Skeletal muscle cell (primary cell): ENCODE data around the gene LNX2.
A peak's percentile ranks its signal among the peaks of the same experiment; 100 is the strongest.

Experiments
- DNase-seq: peaks from one replicate; pipeline ENCODE4 v3.0.0-alpha.2; 2010; ENCODE audit warnings: low read depth
- H3K4me3 ChIP-seq: 2 replicates; pipeline ENCODE4 v1.5.1; 2011; ENCODE audit warnings: low read depth, mild to moderate bottlenecking, control low read depth, low read length, moderate library complexity

Gene LNX2

GRCh38 chr13:27578121-27579030 is 42.0 kb downstream of the LNX2 start:
- no peak overlapping the region for H3K4me3 ChIP-seq

GRCh38 chr13:27574661-27575060 is 45.7 kb downstream of the LNX2 start:
- no peak for DNase-seq
- no peak overlapping the region for H3K4me3 ChIP-seq

More at GRCh38 chr13:27578121-27579030, 42.0 kb downstream of the LNX2 start:
- peak; percentile 21 for DNase-seq

- H3K4me3 ChIP-seq = no peak overlapping the region
- DNase-seq = no peak
Observed at GRCh38 chr13:27573265-27573664, 47.1 kb downstream of the LNX2 start.

GRCh38 chr13:27572234-27572901 is 48.0 kb downstream of the LNX2 start:
- DNase-seq = no peak
- no peak overlapping the region for H3K4me3 ChIP-seq

DNA sequence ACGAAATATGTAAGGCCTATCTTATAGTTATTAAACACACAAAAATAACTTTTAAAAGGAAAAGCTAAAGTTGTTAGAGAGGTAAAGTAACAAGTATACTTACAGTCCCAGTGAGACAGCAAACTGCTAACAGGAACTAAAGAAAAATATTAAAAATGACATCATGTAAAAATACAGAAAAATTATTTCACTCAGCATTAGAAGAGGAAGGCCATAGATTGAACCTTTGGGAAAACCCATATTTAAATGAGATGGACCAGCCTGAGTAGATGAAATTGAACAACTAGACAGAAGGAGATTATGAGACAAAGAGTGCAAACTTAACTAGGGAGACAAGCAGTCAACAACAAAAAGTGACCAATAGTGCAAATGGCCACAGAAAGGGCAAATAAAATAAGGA is 49.4 kb downstream of the LNX2 start:
- no peak for DNase-seq
- H3K4me3 ChIP-seq = no peak overlapping the region

DNA sequence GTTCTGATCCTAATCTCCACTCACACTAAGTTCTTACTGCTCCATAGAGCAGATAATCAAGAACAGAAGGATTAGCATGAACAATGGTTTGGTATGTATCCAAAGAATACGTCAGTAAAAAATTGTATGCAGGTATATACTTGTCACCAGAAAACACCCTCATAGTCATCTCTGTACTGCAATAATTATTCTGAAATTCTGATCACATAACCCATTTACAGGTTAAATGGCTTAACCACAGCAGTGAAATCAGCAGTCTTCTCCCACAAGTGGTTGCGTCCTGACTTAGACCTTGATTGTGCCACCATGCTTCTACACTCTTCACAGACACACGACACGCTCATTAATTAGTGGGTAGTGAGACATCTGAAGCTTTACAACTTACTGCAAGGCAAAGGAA is 50.9 kb downstream of the LNX2 start:
- H3K4me3 ChIP-seq = no peak overlapping the region
- DNase-seq = no peak

GRCh38 chr13:27565818-27566217 is 54.5 kb downstream of the LNX2 start:
- H3K4me3 ChIP-seq = no peak overlapping the region
- DNase-seq = no peak

DNA sequence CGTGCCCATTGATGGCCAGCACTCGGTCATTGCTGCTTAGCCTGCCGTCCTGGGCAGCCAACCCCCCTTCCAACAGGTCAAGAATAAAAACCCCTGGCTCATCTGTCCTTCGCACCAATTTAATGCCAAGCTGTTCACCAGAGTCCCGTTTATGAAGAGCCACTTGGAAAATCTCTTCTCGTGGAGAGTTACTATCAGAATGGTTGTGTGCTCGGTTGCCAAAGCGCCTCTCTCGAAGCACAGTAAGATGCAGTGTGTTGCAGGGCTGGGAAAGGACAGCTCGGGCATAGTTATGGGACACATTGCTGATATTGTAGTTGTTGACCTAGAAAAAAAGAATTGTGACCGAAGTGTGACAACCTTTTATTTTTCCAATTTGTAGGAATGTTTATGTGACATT is 57.9 kb downstream of the LNX2 start:
- no peak overlapping the region for H3K4me3 ChIP-seq

DNA sequence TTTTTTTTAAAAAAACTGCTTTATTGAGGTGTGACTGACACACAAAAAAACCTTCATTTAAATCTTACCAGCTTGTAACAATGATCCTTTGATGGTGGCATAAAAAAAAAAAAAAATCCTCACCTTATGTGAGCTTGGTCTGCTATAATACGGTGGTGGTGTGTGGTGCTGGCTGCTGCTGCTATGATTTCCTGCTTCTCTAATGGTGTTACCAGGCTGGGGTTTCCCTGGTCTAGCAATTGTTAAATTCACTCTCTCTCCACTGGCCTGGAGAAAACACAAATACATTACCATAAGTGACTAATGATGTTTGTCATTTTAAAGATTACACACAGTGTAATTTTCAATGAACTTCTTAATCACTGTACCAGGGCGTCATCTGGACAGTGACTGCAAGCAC is 60.6 kb downstream of the LNX2 start:
- DNase-seq = no peak
- H3K4me3 ChIP-seq = no peak overlapping the region

More for the DNA sequence above, 57.9 kb downstream of the LNX2 start:
- DNase-seq = no peak

- peak; percentile 46 for DNase-seq
Observed at GRCh38 chr13:27556109-27556508, 64.2 kb downstream of the LNX2 start.

DNA sequence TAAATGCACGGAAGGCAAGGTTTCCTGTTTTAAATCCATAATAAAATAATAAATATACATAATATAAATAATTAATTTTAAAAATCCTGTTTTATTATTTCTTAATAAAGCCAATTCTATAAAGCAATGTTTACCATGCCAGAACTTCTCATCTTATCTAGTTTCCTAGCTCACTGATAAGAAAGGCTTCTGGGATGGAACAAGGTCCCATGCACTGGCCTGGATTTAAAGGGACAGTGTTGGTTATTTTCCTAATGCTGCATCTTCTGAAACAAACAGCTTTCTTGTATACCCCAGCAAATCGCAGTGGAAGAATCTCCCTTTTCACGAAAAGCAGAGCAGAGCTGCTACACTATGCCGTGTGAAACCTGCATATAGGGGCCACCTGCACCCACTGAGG is 68.8 kb downstream of the LNX2 start:
- no peak overlapping the region for H3K4me3 ChIP-seq
- DNase-seq = no peak

More at GRCh38 chr13:27556109-27556508, 64.2 kb downstream of the LNX2 start:
- H3K4me3 ChIP-seq = no peak overlapping the region

GRCh38 chr13:27549406-27549981 is 70.8 kb downstream of the LNX2 start:
- no peak for DNase-seq
- no peak overlapping the region for H3K4me3 ChIP-seq

DNA sequence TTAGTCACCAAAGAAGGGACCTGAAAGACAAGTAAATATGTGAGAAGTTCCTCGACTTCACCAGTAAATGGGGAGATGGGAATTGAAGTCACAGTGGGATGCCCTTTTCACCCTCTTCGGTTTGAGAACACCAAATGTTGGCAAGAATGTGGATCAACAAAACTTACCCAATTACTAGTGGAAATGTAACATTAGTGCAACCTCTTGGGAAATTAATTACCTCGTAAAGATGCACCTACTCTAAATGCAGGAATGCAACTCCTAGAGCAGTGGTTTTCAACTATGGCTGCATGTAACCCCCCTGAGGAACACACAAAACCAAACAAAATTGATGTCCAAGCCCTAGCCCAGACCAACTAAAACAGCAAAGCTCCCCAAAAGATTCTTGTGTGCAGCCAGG is 78.1 kb downstream of the LNX2 start:
- no peak for DNase-seq
- H3K4me3 ChIP-seq = no peak overlapping the region

GRCh38 chr13:27541386-27541785 is 78.9 kb downstream of the LNX2 start:
- DNase-seq = peak; percentile 10

GRCh38 chr13:27536361-27537101 is 83.8 kb downstream of the LNX2 start:
- DNase-seq = no peak
- H3K4me3 ChIP-seq = no peak overlapping the region

More at GRCh38 chr13:27541386-27541785, 78.9 kb downstream of the LNX2 start:
- no peak overlapping the region for H3K4me3 ChIP-seq

GRCh38 chr13:27535546-27535945 is 84.8 kb downstream of the LNX2 start:
- no peak for DNase-seq
- H3K4me3 ChIP-seq = no peak overlapping the region

DNA sequence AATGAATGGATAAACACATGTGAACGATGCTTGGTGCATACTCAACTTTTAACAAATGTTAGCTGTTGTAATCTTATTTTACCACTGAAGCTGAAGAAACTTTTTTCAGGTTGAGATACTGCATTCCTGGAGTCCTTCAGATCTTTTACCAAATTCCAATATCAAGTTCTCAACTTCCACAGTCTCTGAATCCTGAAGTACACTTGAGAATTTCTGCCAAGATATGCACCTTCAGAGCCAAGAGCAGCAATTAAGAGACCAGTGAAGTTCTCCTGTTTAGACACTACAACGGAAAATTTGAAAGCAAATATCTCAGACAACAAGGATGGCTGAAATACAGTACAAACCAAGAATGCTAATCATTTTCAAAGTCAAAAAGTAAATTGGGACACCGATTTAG is 85.3 kb downstream of the LNX2 start:
- no peak for DNase-seq

GRCh38 chr13:27534108-27534980 is 86.0 kb downstream of the LNX2 start:
- DNase-seq = no peak
- H3K4me3 ChIP-seq = no peak overlapping the region

More for the DNA sequence above, 85.3 kb downstream of the LNX2 start:
- H3K4me3 ChIP-seq = no peak overlapping the region
